Measurements from ENCODE around the gene SYVN1. TPM values are rescaled to one million over a fixed set of nuclear protein-coding genes. Genes with fewer than 3 reads are reported as not detected.

Gene SYVN1
- total RNA-seq, 1 donor from 2014 or later = 52.6 TPM

GRCh38 chr11:65118097-65118837, 16.1 kb downstream of the SYVN1 start:
- peak; percentile 70 for TF ChIP-seq CTCF (IDR thresholded peaks at IDR 0.05; ENCODE audit: unreplicated experiment)
- DNase-seq (ENCODE audit: low spot score in 2 of 2, unreplicated experiment in 2 of 2) = no peak
- Mint-ChIP-seq H3K27me3 (ENCODE audit: low read depth) (no peaks in the 10 kb centered on the region), H3K36me3 (peaks cover 10% of the 10 kb centered on the region), H3K4me3 (peak overlapping the region; percentile 85), H3K4me1 (peaks cover 39% of the 10 kb centered on the region), H3K27ac (peak overlapping the region; percentile 96), H3K9me3 (no peaks in the 10 kb centered on the region)

GRCh38 chr11:65117206-65118096, 16.9 kb downstream of the SYVN1 start, which contains the start of gene ZNHIT2:
TSS of gene ZNHIT2 (minus strand) at chr11:65117701. CDS start at chr11:65117653, 48 bp downstream.
- Mint-ChIP-seq H3K4me1 (peaks cover 37% of the 10 kb centered on the region), H3K9me3 (no peaks in the 10 kb centered on the region), H3K27me3 (ENCODE audit: low read depth) (no peaks in the 10 kb centered on the region), H3K4me3 (peak within 1 kb of the TSS; percentile 85), H3K36me3 (peaks cover 10% of the 10 kb centered on the region), H3K27ac (peak within 1 kb of the TSS; percentile 96)
- peak; percentile 99 for TF ChIP-seq CTCF (IDR thresholded peaks at IDR 0.05; ENCODE audit: unreplicated experiment)
- peak; percentile 99 to 100 for DNase-seq (ENCODE audit: low spot score in 2 of 2, unreplicated experiment in 2 of 2)

- Mint-ChIP-seq H3K36me3 (peaks cover 10% of the 10 kb centered on the region), H3K9me3 (no peaks in the 10 kb centered on the region), H3K4me3 (peak overlapping the region; percentile 85), H3K27ac (peak overlapping the region; percentile 83), H3K27me3 (ENCODE audit: low read depth) (peaks cover 2% of the 10 kb centered on the region), H3K4me1 (peaks cover 36% of the 10 kb centered on the region)
- no peak for TF ChIP-seq CTCF (IDR thresholded peaks at IDR 0.05; ENCODE audit: unreplicated experiment)
- peak in 1 of 2 experiments; percentile 57 for DNase-seq (ENCODE audit: low spot score in 2 of 2, unreplicated experiment in 2 of 2)
Measured at GRCh38 chr11:65116370-65117205, 17.7 kb downstream of the SYVN1 start.

- peaks cover 37% of the 10 kb centered on the region for H3K4me1 Mint-ChIP-seq
- no peaks in the 10 kb centered on the region for H3K9me3 Mint-ChIP-seq
- peaks cover 10% of the 10 kb centered on the region for H3K36me3 Mint-ChIP-seq
- peak overlapping the region; percentile 39 for H3K4me3 Mint-ChIP-seq
- TF ChIP-seq CTCF (IDR thresholded peaks at IDR 0.05; ENCODE audit: unreplicated experiment) = no peak
- H3K27ac Mint-ChIP-seq = no peak overlapping the region
- DNase-seq (ENCODE audit: low spot score in 2 of 2, unreplicated experiment in 2 of 2) = no peak
- H3K27me3 Mint-ChIP-seq (ENCODE audit: low read depth) = peaks cover 2% of the 10 kb centered on the region
Measured at GRCh38 chr11:65115361-65116082, 18.8 kb downstream of the SYVN1 start.

Measured in mesothelial cell of epicardium (in vitro differentiated cells).